Measurements from ENCODE around the gene MYH4.

Gene MYH4

GRCh38 chr17:10421900-10422542, 47.3 kb downstream of the MYH4 start, which contains the start of gene MYH8:
MYH8 (minus strand) TSS chr17:10421950; CDS start chr17:10420227, 1,723 bp downstream.
- no peak for DNase-seq (ENCODE audit: low spot score)

GRCh38 chr17:10421211-10421610, 48.1 kb downstream of the MYH4 start:
- no peak for DNase-seq (ENCODE audit: low spot score)

- no peak for DNase-seq (ENCODE audit: low spot score)
Measured at GRCh38 chr17:10420811-10421210, 48.5 kb downstream of the MYH4 start.

- no peak for DNase-seq (ENCODE audit: low spot score)
Measured at GRCh38 chr17:10417431-10417830, 51.9 kb downstream of the MYH4 start.

GRCh38 chr17:10415161-10415560, 54.2 kb downstream of the MYH4 start:
- no peak for DNase-seq (ENCODE audit: low spot score)

- no peak for DNase-seq (ENCODE audit: low spot score)
Measured at GRCh38 chr17:10403589-10403988, 65.8 kb downstream of the MYH4 start.

- DNase-seq (ENCODE audit: low spot score) = no peak
Measured at GRCh38 chr17:10398352-10398751, 71.0 kb downstream of the MYH4 start.

GRCh38 chr17:10396524-10397163, 72.7 kb downstream of the MYH4 start:
- no peak for DNase-seq (ENCODE audit: low spot score)

- peak; percentile 33 for DNase-seq (ENCODE audit: low spot score)
Measured at GRCh38 chr17:10394201-10394887, 75.0 kb downstream of the MYH4 start.
